GM12878 (cell line): Measurements from ENCODE around the gene POLR3E. TPM values are rescaled to one million over a fixed set of nuclear protein-coding genes. Genes with fewer than 3 reads are reported as not detected.

Source experiments
- ATAC-seq: fragments of 200-7000 bp; cut with Tn5 transposase; 3 replicates; pipeline ENCODE4 v1.9.1; 2020; ENCODE audit warnings: mild to moderate bottlenecking, moderate library complexity
- BruUV-seq: library from RNA; stranded (reverse); fragments of 400-500 nt; replicated peaks from 2 replicates; lab custom pipeline; 2021; lab: Mats Ljungman, UMichigan
- CTCF ChIA-PET: fragments of 300-600 bp; sonication (Branson Sonifier 250); formaldehyde crosslinking; extraction: SDS; loops from one replicate; lab custom pipeline; 2021; ENCODE audit warnings: inconsistent platforms; lab: Yijun Ruan, JAX
- POLR2A ChIA-PET: fragments of 350-600 bp; formaldehyde crosslinking; extraction: SDS; loops from one replicate; lab custom pipeline; 2021; ENCODE audit warnings: inconsistent platforms; lab: Charles Lee
- RAD21 ChIA-PET: fragments of 300-600 bp; sonication (Branson Sonifier 250); formaldehyde crosslinking; loops from one replicate; lab custom pipeline; 2023; ENCODE audit warnings: antibody characterized with exemption; ENCODE audit not compliant: unreplicated experiment; lab: Charles Lee
- SMC1A ChIA-PET: fragments of 300-600 bp; sonication (Branson Sonifier 250); formaldehyde crosslinking; loops from one replicate; lab custom pipeline; 2023; ENCODE audit not compliant: unreplicated experiment, uncharacterized antibody; lab: Charles Lee
- DNase-seq: peaks from one replicate; pipeline ENCODE4 v3.0.0-alpha.2; 2011; ENCODE audit warnings: low read depth, low spot score
- FAIRE-seq: peaks from 3 replicates; lab custom pipeline; 2011; peaks lifted over from hg19 to GRCh38; lab: Jason Lieb, UNC
- H2AFZ ChIP-seq: 2 replicates; pipeline ENCODE4 v1.6.0; 2011; ENCODE audit warnings: low read depth, low read length, control low read depth; ENCODE audit not compliant: control insufficient read depth
- H3K27ac ChIP-seq: 2 replicates; pipeline ENCODE4 v1.5.1; 2011; ENCODE audit warnings: control low read depth; ENCODE audit not compliant: control insufficient read depth, insufficient read depth
- H3K27me3 ChIP-seq, 2 experiments: replicated peaks in 1 of 2; 2 replicates each; pipeline versions ENCODE4 v1.6.0 to v1.6.1; 2011; ENCODE audit warnings: low read length in 1 of 2; ENCODE audit not compliant: control insufficient read depth in 2 of 2, insufficient read depth in 2 of 2
- H3K36me3 ChIP-seq, 2 experiments: 2 replicates each; pipeline ENCODE4 v1.5.1; 2011; ENCODE audit warnings: low read length in 1 of 2; ENCODE audit not compliant: control insufficient read depth in 2 of 2, insufficient read depth in 2 of 2
- H3K4me1 ChIP-seq: 2 replicates; pipeline ENCODE4 v1.6.1; 2011; ENCODE audit warnings: mild to moderate bottlenecking, low read length, moderate library complexity, mixed read lengths; ENCODE audit not compliant: control insufficient read depth, insufficient read depth
- H3K4me2 ChIP-seq: 2 replicates; pipeline ENCODE4 v1.6.0; 2011; ENCODE audit warnings: control low read depth; ENCODE audit not compliant: control insufficient read depth, insufficient read depth
- H3K4me3 ChIP-seq: fragments of 200-600 bp; sonication (generic); 2 replicates; pipeline ENCODE4 v1.5.1; 2016
- H3K79me2 ChIP-seq: 2 replicates; pipeline ENCODE4 v1.6.0; 2011; ENCODE audit warnings: low read length; ENCODE audit not compliant: control insufficient read depth, insufficient read depth
- H3K9ac ChIP-seq: 2 replicates; pipeline ENCODE4 v1.8.0; 2011; ENCODE audit warnings: low read length, control low read depth, mixed read lengths; ENCODE audit not compliant: control insufficient read depth, insufficient read depth
- H3K9me3 ChIP-seq: replicated peaks from 3 replicates; pipeline ENCODE4 v1.5.1; 2011; ENCODE audit warnings: mild to moderate bottlenecking, low read length; ENCODE audit not compliant: control insufficient read depth, insufficient read depth
- H4K20me1 ChIP-seq: 2 replicates; pipeline ENCODE4 v1.6.0; 2011; ENCODE audit not compliant: control insufficient read depth, insufficient read depth
- KDM1A ChIP-seq: fragments of 200-600 bp; sonication (generic); IDR thresholded peaks from 2 replicates; pipeline ENCODE4 v1.6.1; 2016; ENCODE audit warnings: borderline replicate concordance
- ZBED1 ChIP-seq: IDR thresholded peaks from 2 replicates; pipeline ENCODE4 v1.6.1; 2016; ENCODE audit warnings: borderline replicate concordance
- ZNF24 ChIP-seq: fragments of 450-650 bp; IDR thresholded peaks from 2 replicates; pipeline ENCODE4 v1.6.1; 2017; ENCODE audit warnings: antibody characterized with exemption, mild to moderate bottlenecking
- WGBS: methylation state at CpG from one replicate; pipeline ENCODE4 v1.1.6; 2016; ENCODE audit warnings: low lambda C conversion rate; ENCODE audit not compliant: insufficient replicate concordance, insufficient coverage; ENCODE audit errors: missing lambda C conversion rate; 5-methylcytosine and 5-hydroxymethylcytosine counted together
- in situ Hi-C: fragments of 300-500 bp; cut with MboI; formaldehyde crosslinking; loops from 9 replicates; pipeline ENCODE4 v1.14.3; 2018; ENCODE audit warnings: mixed read lengths
- intact Hi-C: fragments of 100-400 bp; cut with micrococcal nuclease; formaldehyde crosslinking; loops from one replicate; pipeline ENCODE4 v1.14.2; 2022; ENCODE audit not compliant: unreplicated experiment
- polyA plus RNA-seq, 11 experiments: library from polyadenylated mRNA; depleted of rRNA in 4 of 11; unstranded in 6 of 11; stranded (reverse) in 5 of 11; fragments of >200 nt; fragmentation: Nextera tagmentation in 4 of 11; fragmentation: Illumina TruSeq in 1 of 11; extraction: Ambion mirVana in 4 of 11; extraction: Trizol in 1 of 11; gene quantifications; 1 replicate in 1 of 11; 2 replicates in 10 of 11; pipeline versions ENCODE4 v1.2.1 to v1.2.3, GENCODE V29; 2011 to 2016; ENCODE audit warnings: inconsistent platforms in 2 of 11, missing spikeins in 2 of 11, low read depth in 1 of 11
- total RNA-seq, 4 experiments: library from RNA; depleted of rRNA in 3 of 4; stranded (reverse); fragments of >200 nt in 3 of 4; fragmentation: Illumina TruSeq in 1 of 4; extraction: Trizol in 1 of 4; gene quantifications; 2 replicates each; pipeline versions ENCODE4 v1.2.1 to v1.2.3, GENCODE V29; 2013 to 2021
- TF ChIP-seq, protein P1 (sequence below): IDR thresholded peaks from 2 replicates; pipeline ENCODE4 v1.6.1; 2012; ENCODE audit warnings: low read depth, low read length, improper control_type of control experiment
- TF ChIP-seq, protein P2 (sequence below): fragments of 450-650 bp; formaldehyde crosslinking; IDR thresholded peaks from 2 replicates; pipeline ENCODE4 v1.4.0; 2020; ENCODE audit warnings: mild to moderate bottlenecking, moderate library complexity
- TF ChIP-seq, protein P3 (sequence below): fragments of 150-350 bp; IDR thresholded peaks from 2 replicates; pipeline ENCODE4 v1.6.1; 2014; ENCODE audit warnings: mild to moderate bottlenecking, low read depth, low read length

The POLR3E gene
- total and polyA plus RNA-seq, 10 of the 15 experiments (the other 5 are each of a cell fraction or from before 2014, with no cell fraction given): 11.1 to 79.5 (median 39.7) TPM

DNA sequence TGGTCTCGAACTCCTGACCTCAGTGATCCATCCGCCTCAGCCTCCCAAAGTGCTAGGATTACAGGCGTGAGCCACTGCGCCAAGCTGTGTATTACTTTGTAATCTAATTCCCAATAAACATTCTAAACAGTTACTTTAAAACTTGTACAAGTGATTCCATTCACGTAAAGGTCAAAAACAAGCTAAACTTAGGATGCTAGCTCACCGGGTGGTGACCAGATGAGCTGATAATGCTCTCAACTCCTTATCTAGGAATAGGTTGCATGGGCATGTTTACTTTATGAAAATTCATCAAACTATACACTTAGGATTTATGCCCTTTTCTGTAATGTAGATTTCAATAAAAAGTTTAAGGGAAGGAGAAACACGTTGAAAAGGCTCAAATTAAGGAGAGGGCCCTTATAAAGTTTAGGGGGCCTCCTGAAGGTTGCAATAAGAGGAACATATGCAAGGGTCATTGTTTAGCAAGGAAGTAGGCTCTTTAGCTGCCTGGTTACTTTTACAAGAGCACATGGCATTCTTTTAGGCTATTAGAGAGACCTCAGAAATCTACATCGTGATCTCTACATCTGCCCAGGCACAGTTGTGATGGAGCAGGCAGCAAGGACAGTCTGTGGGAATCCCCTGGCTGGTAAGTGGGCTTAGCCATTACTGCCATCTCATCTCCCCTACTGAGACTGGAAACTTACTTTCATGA is 63.9 kb downstream of the POLR3E start:
- RAD21 ChIA-PET: interaction anchor here (1.5 kb wide), 1 partner anchor 8 kb away, joined by 6 read pairs; no protein-coding TSS in a partner anchor
- Histone ChIP-seq H3K79me2 (peaks cover 7% of the 10 kb centered on the region), H3K27ac (peak overlapping the region; percentile 16), H3K4me1 (peaks cover 19% of the 10 kb centered on the region), H3K27me3 (no peaks in the 10 kb centered on the region), H3K36me3 (peaks cover 1 to 20% of the 10 kb centered on the region in 2 experiments), H3K4me2 (no peak overlapping the region), H3K9ac (no peak overlapping the region), H4K20me1 (no peaks in the 10 kb centered on the region), H3K4me3 (no peak overlapping the region), H2AFZ (no peak overlapping the region), H3K9me3 (no peaks in the 10 kb centered on the region)
- no TSS peak for BruUV-seq
- DNase-seq: no peak
- POLR2A ChIA-PET: interaction anchor here (1.4 to 10.9 kb wide), 2 partner anchors 8 to 16 kb away, joined by 4 to 185 read pairs; partner anchors contain the start of gene CDR2
- intact Hi-C loops: no loop called here
- WGBS: 98% methylated on average over 8 of the region's 8 CpGs
- in situ Hi-C loops: no loop called here
- CTCF ChIA-PET: interaction anchor here (0.6 to 5.8 kb wide), 5 partner anchors 8 to 1246 kb away, joined by 3 to 26 read pairs (median 3); no protein-coding TSS in a partner anchor
- SMC1A ChIA-PET: interaction anchor here (1.5 to 2.4 kb wide), 2 partner anchors 7 to 9 kb away, joined by 5 to 13 read pairs; no protein-coding TSS in a partner anchor
- ATAC-seq: peak; percentile 54
- FAIRE-seq: peak; percentile 7
- TF ChIP-seq, protein P1, sequence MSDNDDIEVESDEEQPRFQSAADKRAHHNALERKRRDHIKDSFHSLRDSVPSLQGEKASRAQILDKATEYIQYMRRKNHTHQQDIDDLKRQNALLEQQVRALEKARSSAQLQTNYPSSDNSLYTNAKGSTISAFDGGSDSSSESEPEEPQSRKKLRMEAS: no peak
- TF ChIP-seq, protein P2, sequence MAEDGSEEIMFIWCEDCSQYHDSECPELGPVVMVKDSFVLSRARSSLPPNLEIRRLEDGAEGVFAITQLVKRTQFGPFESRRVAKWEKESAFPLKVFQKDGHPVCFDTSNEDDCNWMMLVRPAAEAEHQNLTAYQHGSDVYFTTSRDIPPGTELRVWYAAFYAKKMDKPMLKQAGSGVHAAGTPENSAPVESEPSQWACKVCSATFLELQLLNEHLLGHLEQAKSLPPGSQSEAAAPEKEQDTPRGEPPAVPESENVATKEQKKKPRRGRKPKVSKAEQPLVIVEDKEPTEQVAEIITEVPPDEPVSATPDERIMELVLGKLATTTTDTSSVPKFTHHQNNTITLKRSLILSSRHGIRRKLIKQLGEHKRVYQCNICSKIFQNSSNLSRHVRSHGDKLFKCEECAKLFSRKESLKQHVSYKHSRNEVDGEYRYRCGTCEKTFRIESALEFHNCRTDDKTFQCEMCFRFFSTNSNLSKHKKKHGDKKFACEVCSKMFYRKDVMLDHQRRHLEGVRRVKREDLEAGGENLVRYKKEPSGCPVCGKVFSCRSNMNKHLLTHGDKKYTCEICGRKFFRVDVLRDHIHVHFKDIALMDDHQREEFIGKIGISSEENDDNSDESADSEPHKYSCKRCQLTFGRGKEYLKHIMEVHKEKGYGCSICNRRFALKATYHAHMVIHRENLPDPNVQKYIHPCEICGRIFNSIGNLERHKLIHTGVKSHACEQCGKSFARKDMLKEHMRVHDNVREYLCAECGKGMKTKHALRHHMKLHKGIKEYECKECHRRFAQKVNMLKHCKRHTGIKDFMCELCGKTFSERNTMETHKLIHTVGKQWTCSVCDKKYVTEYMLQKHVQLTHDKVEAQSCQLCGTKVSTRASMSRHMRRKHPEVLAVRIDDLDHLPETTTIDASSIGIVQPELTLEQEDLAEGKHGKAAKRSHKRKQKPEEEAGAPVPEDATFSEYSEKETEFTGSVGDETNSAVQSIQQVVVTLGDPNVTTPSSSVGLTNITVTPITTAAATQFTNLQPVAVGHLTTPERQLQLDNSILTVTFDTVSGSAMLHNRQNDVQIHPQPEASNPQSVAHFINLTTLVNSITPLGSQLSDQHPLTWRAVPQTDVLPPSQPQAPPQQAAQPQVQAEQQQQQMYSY (CRISPR knock-in tag): no peak
- TF ChIP-seq, protein P3, sequence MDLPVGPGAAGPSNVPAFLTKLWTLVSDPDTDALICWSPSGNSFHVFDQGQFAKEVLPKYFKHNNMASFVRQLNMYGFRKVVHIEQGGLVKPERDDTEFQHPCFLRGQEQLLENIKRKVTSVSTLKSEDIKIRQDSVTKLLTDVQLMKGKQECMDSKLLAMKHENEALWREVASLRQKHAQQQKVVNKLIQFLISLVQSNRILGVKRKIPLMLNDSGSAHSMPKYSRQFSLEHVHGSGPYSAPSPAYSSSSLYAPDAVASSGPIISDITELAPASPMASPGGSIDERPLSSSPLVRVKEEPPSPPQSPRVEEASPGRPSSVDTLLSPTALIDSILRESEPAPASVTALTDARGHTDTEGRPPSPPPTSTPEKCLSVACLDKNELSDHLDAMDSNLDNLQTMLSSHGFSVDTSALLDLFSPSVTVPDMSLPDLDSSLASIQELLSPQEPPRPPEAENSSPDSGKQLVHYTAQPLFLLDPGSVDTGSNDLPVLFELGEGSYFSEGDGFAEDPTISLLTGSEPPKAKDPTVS: no peak
- no peak for TF ChIP-seq KDM1A
- no peak for TF ChIP-seq ZNF24
- no peak for TF ChIP-seq ZBED1
